SK-N-SH treated with all-trans-retinoic acid at 6 μM for 48 hours (cell line): Measurements from ENCODE around the gene FCGBP.

Experiments
- ARNTL ChIP-seq: fragments of 450-650 bp; formaldehyde crosslinking; IDR thresholded peaks from 2 replicates; pipeline ENCODE4 v1.5.0; 2020; ENCODE audit warnings: low read depth, mild to moderate bottlenecking, moderate library complexity, borderline replicate concordance
- CREB5 ChIP-seq: fragments of 250-450 bp; sonication (Bioruptor Pico); IDR thresholded peaks from 2 replicates; pipeline ENCODE4 v1.5.1; 2020; ENCODE audit warnings: low read depth, mild to moderate bottlenecking, moderate library complexity
- CSDC2 ChIP-seq: fragments of 250-450 bp; sonication (Bioruptor Pico); IDR thresholded peaks from 2 replicates; pipeline ENCODE4 v1.5.0; 2020; ENCODE audit warnings: mild to moderate bottlenecking, moderate library complexity
- OSR1 ChIP-seq: fragments of 250-450 bp; sonication (Bioruptor Pico); IDR thresholded peaks from 2 replicates; pipeline ENCODE4 v1.8.0; 2022; ENCODE audit warnings: moderate library complexity, mild to moderate bottlenecking, inconsistent platforms
- PATZ1 ChIP-seq: fragments of 250-450 bp; sonication (Bioruptor Pico); IDR thresholded peaks from 2 replicates; pipeline ENCODE4 v1.8.0; 2020; ENCODE audit warnings: mild to moderate bottlenecking, moderate library complexity, borderline replicate concordance
- PPARA ChIP-seq: fragments of 250-450 bp; sonication (Bioruptor Pico); IDR thresholded peaks from 2 replicates; pipeline ENCODE4 v1.5.0; 2020; ENCODE audit warnings: mild to moderate bottlenecking, borderline replicate concordance
- TOX ChIP-seq: fragments of 250-450 bp; sonication (Bioruptor Pico); IDR thresholded peaks from 2 replicates; pipeline ENCODE4 v1.8.0; 2021; ENCODE audit warnings: mild to moderate bottlenecking, moderate library complexity, borderline replicate concordance
- ZFP3 ChIP-seq: fragments of 250-450 bp; sonication (Bioruptor Pico); IDR thresholded peaks from 2 replicates; pipeline ENCODE4 v1.5.0; 2020; ENCODE audit warnings: mild to moderate bottlenecking, moderate library complexity
- ZFP30 ChIP-seq: fragments of 450-650 bp; formaldehyde crosslinking; IDR thresholded peaks from 2 replicates; pipeline ENCODE4 v1.5.0; 2022; ENCODE audit warnings: mild to moderate bottlenecking, moderate library complexity
- ZNF70 ChIP-seq: fragments of 450-650 bp; formaldehyde crosslinking; IDR thresholded peaks from 2 replicates; pipeline ENCODE4 v1.5.0; 2020; ENCODE audit warnings: mild to moderate bottlenecking, moderate library complexity
- ZNF8 ChIP-seq: fragments of 450-650 bp; formaldehyde crosslinking; IDR thresholded peaks from 2 replicates; pipeline ENCODE4 v1.5.0; 2020; ENCODE audit warnings: mild to moderate bottlenecking, moderate library complexity

- no peak for TF ChIP-seq ARNTL (CRISPR knock-in tag)
- no peak for TF ChIP-seq OSR1 (CRISPR knock-in tag)
- TF ChIP-seq ZNF70 = no peak
- no peak for TF ChIP-seq ZNF8 (CRISPR knock-in tag)
- no peak for TF ChIP-seq PPARA (CRISPR knock-in tag)
- no peak for TF ChIP-seq ZFP3 (CRISPR knock-in tag)
- no peak for TF ChIP-seq CSDC2 (CRISPR knock-in tag)
- TF ChIP-seq ZFP30 (CRISPR knock-in tag) = no peak
- TF ChIP-seq PATZ1 (CRISPR knock-in tag) = no peak
- no peak for TF ChIP-seq TOX (CRISPR knock-in tag)
- no peak for TF ChIP-seq CREB5 (CRISPR knock-in tag)
Observed at GRCh38 chr19:39915101-39915847, 19.2 kb downstream of the FCGBP start.
